HL-60 (cell line): ENCODE results near the gene SOX1.

Experiments
- DNase-seq, 2 experiments: peaks; one replicate each; pipeline ENCODE4 v3.0.0-alpha.2; 2010 to 2020; ENCODE audit warnings: low read depth in 1 of 2, low spot score in 1 of 2
- H3K27ac ChIP-seq: fragments of 250-450 bp; sonication (Bioruptor Pico); replicated peaks from 2 replicates; pipeline ENCODE4 v1.5.1; 2020; ENCODE audit warnings: mild to moderate bottlenecking, moderate library complexity
- H3K27me3 ChIP-seq: fragments of 250-450 bp; sonication (Bioruptor Pico); 2 replicates; pipeline ENCODE4 v1.5.1; 2021; ENCODE audit warnings: mild to moderate bottlenecking, moderate library complexity; ENCODE audit not compliant: insufficient read depth, poor library complexity, severe bottlenecking
- H3K4me3 ChIP-seq: replicated peaks from 2 replicates; pipeline ENCODE4 v1.5.1; 2011; ENCODE audit warnings: mild to moderate bottlenecking, control low read depth, low read length; ENCODE audit not compliant: insufficient read depth
- GABPA ChIP-seq: IDR thresholded peaks from 2 replicates; pipeline ENCODE4 v1.6.1; 2012; ENCODE audit warnings: low read depth
- POLR2AphosphoS5 ChIP-seq: IDR thresholded peaks from 2 replicates; pipeline ENCODE4 v1.6.1; 2012; ENCODE audit warnings: low read depth
- REST ChIP-seq: IDR thresholded peaks from 2 replicates; pipeline ENCODE4 v1.6.1; 2012; ENCODE audit warnings: low read depth; ENCODE audit not compliant: insufficient replicate concordance
- SPI1 ChIP-seq: IDR thresholded peaks from 2 replicates; pipeline ENCODE4 v1.6.1; 2012; ENCODE audit warnings: low read depth, mild to moderate bottlenecking, borderline replicate concordance
- TF ChIP-seq, protein P1 (sequence below): IDR thresholded peaks from one replicate; pipeline ENCODE4 v1.5.1; 2011; ENCODE audit warnings: low read length, control low read depth, inconsistent platforms; ENCODE audit not compliant: insufficient read depth

Gene SOX1

GRCh38 chr13:112034231-112034630 lies 32.7 kb upstream of the SOX1 start:
- Histone ChIP-seq H3K27ac (no peak overlapping the region), H3K4me3 (no peak overlapping the region), H3K27me3 (no peaks in the 10 kb centered on the region)
- no peak for DNase-seq
- TF ChIP-seq SPI1 = no peak
- TF ChIP-seq REST = no peak
- no peak for TF ChIP-seq GABPA
- TF ChIP-seq POLR2AphosphoS5 = no peak
- TF ChIP-seq, protein P1, sequence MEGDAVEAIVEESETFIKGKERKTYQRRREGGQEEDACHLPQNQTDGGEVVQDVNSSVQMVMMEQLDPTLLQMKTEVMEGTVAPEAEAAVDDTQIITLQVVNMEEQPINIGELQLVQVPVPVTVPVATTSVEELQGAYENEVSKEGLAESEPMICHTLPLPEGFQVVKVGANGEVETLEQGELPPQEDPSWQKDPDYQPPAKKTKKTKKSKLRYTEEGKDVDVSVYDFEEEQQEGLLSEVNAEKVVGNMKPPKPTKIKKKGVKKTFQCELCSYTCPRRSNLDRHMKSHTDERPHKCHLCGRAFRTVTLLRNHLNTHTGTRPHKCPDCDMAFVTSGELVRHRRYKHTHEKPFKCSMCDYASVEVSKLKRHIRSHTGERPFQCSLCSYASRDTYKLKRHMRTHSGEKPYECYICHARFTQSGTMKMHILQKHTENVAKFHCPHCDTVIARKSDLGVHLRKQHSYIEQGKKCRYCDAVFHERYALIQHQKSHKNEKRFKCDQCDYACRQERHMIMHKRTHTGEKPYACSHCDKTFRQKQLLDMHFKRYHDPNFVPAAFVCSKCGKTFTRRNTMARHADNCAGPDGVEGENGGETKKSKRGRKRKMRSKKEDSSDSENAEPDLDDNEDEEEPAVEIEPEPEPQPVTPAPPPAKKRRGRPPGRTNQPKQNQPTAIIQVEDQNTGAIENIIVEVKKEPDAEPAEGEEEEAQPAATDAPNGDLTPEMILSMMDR = no peak

- no peaks in the 10 kb centered on the region for H3K27me3 ChIP-seq
- H3K4me3 ChIP-seq = no peak overlapping the region
- DNase-seq = no peak
- no peak for TF ChIP-seq POLR2AphosphoS5
- no peak for TF ChIP-seq GABPA
- TF ChIP-seq REST = no peak
- TF ChIP-seq, protein P1 = no peak
- H3K27ac ChIP-seq = no peak overlapping the region
Measured at GRCh38 chr13:112034846-112035245, 32.1 kb upstream of the SOX1 start.

- no peak overlapping the region for H3K27ac ChIP-seq
- peaks cover 10% of the 10 kb centered on the region for H3K27me3 ChIP-seq
- DNase-seq = no peak
- H3K4me3 ChIP-seq = no peak overlapping the region
- no peak for TF ChIP-seq POLR2AphosphoS5
- TF ChIP-seq, protein P1 = no peak
- no peak for TF ChIP-seq GABPA
- no peak for TF ChIP-seq SPI1
- TF ChIP-seq REST = no peak
Measured at GRCh38 chr13:112042496-112042895, 24.5 kb upstream of the SOX1 start.
